Skeletal muscle tissue (tissue), 4 donors: ENCODE measurements around the gene DBET. TPM values are rescaled to one million over a fixed set of nuclear protein-coding genes. Genes with fewer than 3 reads are reported as not detected.
"Not testable (repeated sequence)": the region's sequence is repeated elsewhere in the genome, so short reads cannot be mapped to it uniquely, and the experiment has no call there.

Experiments
- H3K27ac ChIP-seq: one replicate; pipeline ENCODE4 v1.7.0; 2013; ENCODE audit warnings: mild to moderate bottlenecking, low read depth, low read length, inconsistent platforms
- H3K27me3 ChIP-seq, 3 donors: one replicate each; pipeline ENCODE4 v1.7.0; 2013; ENCODE audit warnings: low read length in 3 of 3; ENCODE audit not compliant: control insufficient read depth in 3 of 3, insufficient read depth in 3 of 3
- H3K36me3 ChIP-seq, 3 donors: one replicate each; pipeline ENCODE4 v1.7.0; 2013; ENCODE audit warnings: low read length in 3 of 3; ENCODE audit not compliant: control insufficient read depth in 3 of 3, insufficient read depth in 3 of 3
- H3K4me1 ChIP-seq, 3 donors: one replicate each; pipeline ENCODE4 v1.7.0; 2013; ENCODE audit warnings: low read length in 3 of 3, mild to moderate bottlenecking in 3 of 3; ENCODE audit not compliant: control insufficient read depth in 3 of 3, insufficient read depth in 3 of 3
- H3K4me3 ChIP-seq, 3 donors: one replicate each; pipeline ENCODE4 v1.7.0; 2013; ENCODE audit warnings: low read length in 3 of 3
- H3K9ac ChIP-seq, 3 donors: one replicate each; pipeline ENCODE4 v1.7.0; 2013; ENCODE audit warnings: low read length in 3 of 3, mild to moderate bottlenecking in 3 of 3, moderate library complexity in 2 of 3, low read depth in 1 of 3
- H3K9me3 ChIP-seq, 3 donors: one replicate each; pipeline ENCODE4 v1.7.0; 2013; ENCODE audit warnings: low read length in 3 of 3; ENCODE audit not compliant: control insufficient read depth in 3 of 3
- total RNA-seq: library from RNA; depleted of rRNA; stranded (reverse); fragments of >200 nt; gene quantifications from one replicate; pipeline ENCODE4 v1.2.3, GENCODE V29; 2014
- donor health status: Osteomylitis.

DBET gene
- total RNA-seq, 1 donor from 2014 or later = not detected

DNA sequence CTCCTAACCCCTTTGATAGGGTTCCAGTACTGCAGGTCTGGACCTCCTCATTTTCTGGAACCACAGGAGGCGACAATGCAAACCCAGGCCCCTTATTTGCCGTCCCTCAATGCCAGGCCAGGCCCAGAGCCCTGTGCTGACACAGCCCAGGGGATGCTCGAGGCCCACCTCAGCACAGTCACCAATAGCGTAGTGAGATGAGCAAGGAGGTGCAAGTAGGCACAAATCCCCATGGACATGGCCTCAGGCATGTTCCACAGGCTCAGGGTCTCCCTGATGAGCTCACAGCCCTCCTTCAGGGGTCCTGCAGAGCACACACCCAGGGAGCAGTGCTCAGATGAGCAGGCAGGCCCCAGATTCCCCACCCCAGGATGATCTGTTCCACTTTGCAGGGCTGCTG is 5.3 kb upstream of the DBET start:
- not testable (repeated sequence) for H3K4me1 ChIP-seq, H3K27ac ChIP-seq, H3K36me3 ChIP-seq, H3K27me3 ChIP-seq, H3K9ac ChIP-seq, H3K9me3 ChIP-seq, H3K4me3 ChIP-seq

DNA sequence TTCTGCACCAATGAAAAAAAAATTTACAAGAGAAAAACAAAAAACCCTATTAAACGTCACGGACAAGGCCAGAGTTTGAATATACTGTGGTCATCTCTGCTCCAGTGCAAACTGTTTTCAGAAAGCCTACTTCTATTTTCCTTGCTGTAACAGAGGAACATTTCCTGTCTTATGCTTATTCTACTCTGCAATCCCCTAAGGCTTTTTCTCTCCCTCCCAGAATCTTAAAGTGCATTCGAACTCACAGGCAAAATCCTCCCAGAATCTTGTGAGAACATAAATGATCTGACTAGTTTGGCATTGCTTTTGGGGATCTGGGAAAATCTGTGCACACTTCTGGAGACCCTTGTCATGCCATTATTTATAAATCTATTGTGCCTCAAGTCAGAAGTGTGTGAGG is 503 bp downstream of the DBET start:
- not testable (repeated sequence) for H3K36me3 ChIP-seq, H3K27me3 ChIP-seq, H3K27ac ChIP-seq, H3K4me1 ChIP-seq, H3K9me3 ChIP-seq, H3K4me3 ChIP-seq, H3K9ac ChIP-seq

GRCh38 chr4:190068351-190068750 is 4.0 kb downstream of the DBET start:
- not testable (repeated sequence) for H3K27me3 ChIP-seq, H3K4me3 ChIP-seq, H3K9ac ChIP-seq, H3K4me1 ChIP-seq, H3K9me3 ChIP-seq, H3K27ac ChIP-seq, H3K36me3 ChIP-seq

DNA sequence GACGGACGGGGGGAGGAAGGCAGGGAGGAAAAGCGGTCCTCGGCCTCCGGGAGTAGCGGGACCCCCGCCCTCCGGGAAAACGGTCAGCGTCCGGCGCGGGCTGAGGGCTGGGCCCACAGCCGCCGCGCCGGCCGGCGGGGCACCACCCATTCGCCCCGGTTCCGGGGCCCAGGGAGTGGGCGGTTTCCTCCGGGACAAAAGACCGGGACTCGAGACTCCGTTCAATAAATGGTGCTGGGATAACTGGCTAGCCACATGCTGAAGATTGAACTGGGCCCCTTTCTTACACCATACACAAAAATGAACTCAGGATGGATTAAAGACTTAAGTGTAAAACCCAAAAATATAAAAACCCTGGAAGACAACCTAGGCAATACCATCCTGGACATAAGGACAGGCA is 28.8 kb downstream of the DBET start:
- H3K4me3 ChIP-seq, H3K4me1 ChIP-seq, H3K27me3 ChIP-seq, H3K9me3 ChIP-seq, H3K9ac ChIP-seq, H3K27ac ChIP-seq, H3K36me3 ChIP-seq: not testable (repeated sequence)

DNA sequence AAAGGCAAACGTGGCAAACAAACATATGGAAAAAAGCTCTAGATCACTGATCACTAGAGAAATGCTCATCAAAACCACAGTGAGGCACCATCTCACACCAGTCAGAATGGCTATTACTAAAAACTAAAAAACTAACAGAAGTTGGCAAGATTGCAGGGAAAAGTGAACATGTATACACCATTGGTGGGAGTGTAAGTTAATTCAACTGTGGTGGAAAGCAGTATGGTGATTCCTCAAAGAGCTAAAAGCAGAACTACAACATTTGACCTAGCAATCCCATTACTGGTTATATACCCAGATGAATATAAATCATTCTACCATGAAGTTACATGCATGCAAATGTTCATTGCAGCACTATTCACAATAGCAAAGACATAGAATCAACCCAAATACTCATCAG is 29.7 kb downstream of the DBET start:
- H3K36me3 ChIP-seq, H3K27ac ChIP-seq, H3K4me3 ChIP-seq, H3K9me3 ChIP-seq, H3K27me3 ChIP-seq, H3K9ac ChIP-seq, H3K4me1 ChIP-seq: not testable (repeated sequence)

DNA sequence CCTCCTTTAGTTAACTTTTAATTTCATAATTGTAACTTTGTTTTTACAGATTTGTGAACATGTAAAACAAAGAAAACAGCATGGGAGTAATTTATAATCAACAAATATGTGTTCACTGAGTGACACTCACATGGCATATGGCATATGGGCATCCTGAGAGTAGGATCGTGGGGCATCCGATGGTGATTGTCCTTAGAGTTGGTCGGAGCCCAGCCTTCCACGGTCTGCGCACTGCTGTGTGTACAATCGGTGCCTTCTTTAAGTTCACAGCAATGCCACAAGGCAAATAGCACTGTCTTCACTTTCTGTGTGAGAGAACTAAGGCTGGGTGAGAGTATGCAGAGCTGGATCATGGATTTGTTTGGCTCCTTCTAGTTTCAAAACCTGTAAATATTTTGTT is 31.0 kb downstream of the DBET start:
- H3K4me1 ChIP-seq, H3K4me3 ChIP-seq, H3K9ac ChIP-seq, H3K36me3 ChIP-seq, H3K27me3 ChIP-seq, H3K27ac ChIP-seq, H3K9me3 ChIP-seq: not testable (repeated sequence)

DNA sequence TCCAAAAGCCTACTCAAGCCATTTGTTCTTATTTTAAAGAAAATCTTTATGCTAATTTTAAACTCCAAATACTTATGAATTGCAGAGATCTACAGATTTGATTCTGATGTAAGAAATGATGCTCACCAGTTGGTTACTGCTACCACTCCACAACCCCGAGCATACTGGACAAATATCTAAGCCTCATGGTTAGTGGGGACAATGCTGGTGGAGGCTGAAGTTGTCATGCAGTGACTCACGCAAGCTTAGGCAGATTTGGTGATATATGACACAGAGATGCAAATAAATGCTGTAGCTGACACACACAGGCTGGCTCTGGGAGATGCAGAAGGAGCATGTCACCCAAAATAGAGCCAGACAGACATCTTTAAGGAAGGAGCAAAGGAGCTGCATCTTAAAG is 35.3 kb downstream of the DBET start:
- H3K27me3 ChIP-seq, H3K36me3 ChIP-seq, H3K9ac ChIP-seq, H3K9me3 ChIP-seq, H3K4me1 ChIP-seq, H3K27ac ChIP-seq, H3K4me3 ChIP-seq: not testable (repeated sequence)

DNA sequence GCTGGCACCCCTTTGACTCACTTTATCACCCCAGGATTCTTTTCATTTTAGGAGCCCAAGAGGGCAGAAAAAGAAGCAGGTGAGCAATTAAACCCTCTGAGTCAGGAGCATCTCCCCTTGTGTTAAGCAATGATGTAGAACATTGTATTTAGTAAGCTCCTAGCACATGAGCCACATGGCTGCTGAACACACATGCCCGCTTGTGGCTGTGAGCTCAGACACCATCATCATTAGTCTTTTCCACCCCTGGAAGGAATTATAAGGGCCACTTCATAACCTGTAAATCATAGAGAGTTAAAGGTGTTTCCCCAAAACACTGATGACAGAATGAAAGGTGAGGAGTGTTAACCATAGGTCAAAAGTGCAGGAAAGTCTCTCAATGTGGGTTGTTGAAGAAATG is 37.2 kb downstream of the DBET start:
- H3K27ac ChIP-seq, H3K9ac ChIP-seq, H3K36me3 ChIP-seq, H3K9me3 ChIP-seq, H3K27me3 ChIP-seq, H3K4me3 ChIP-seq, H3K4me1 ChIP-seq: not testable (repeated sequence)

GRCh38 chr4:190106191-190106590 is 41.9 kb downstream of the DBET start:
- not testable (repeated sequence) for H3K4me3 ChIP-seq, H3K9ac ChIP-seq, H3K36me3 ChIP-seq, H3K4me1 ChIP-seq, H3K9me3 ChIP-seq, H3K27me3 ChIP-seq, H3K27ac ChIP-seq

DNA sequence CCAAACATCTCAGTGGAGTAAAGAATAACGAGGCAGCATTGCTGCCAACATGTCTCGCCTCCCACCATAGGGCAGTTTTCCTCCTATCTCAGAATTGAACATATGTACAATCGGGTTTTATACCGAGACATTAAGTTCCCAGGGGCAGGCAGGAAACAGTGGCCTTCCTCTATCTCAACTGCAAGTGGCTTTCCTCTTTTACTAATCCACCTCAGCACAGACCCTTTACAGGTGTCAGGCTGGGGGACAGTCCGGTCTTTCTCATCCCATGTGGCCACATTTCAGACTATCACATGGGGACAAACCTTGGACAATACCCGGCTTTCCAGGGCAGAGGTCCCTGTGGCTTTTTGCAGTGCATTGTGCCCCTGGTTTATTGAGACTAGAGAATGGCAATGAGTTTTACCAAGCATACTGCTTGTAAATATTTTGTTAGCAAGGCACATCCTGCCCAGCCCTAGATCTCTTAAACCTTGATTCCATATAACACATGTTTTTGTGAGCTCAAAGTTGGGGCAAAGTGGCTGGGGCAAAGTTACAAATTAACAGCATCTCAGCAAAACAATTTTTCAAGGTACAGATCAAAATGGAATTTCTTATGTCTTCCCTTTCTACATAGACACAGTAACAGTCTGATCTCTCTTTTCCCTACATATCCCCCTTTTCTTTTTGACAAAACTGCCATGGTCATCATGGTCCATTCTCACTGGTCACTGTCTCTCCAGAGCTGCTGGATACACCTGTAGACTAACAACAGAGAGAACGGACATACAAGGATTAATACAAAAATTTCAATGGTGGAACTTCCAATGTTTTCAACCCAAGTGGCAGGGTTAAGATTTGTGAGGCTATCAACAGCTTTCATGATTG is 42.5 kb downstream of the DBET start:
- H3K27me3 ChIP-seq = not testable (repeated sequence)

More for the DNA sequence above, 42.5 kb downstream of the DBET start:
- not testable (repeated sequence) for H3K27ac ChIP-seq, H3K9ac ChIP-seq, H3K4me1 ChIP-seq, H3K9me3 ChIP-seq, H3K36me3 ChIP-seq, H3K4me3 ChIP-seq
